ENCODE measurements around the gene TCERG1L. TPM values are rescaled to one million over a fixed set of nuclear protein-coding genes. Genes with fewer than 3 reads are reported as not detected.

Gene TCERG1L
- total RNA-seq, 1 experiment from 2014 or later: not detected

DNA sequence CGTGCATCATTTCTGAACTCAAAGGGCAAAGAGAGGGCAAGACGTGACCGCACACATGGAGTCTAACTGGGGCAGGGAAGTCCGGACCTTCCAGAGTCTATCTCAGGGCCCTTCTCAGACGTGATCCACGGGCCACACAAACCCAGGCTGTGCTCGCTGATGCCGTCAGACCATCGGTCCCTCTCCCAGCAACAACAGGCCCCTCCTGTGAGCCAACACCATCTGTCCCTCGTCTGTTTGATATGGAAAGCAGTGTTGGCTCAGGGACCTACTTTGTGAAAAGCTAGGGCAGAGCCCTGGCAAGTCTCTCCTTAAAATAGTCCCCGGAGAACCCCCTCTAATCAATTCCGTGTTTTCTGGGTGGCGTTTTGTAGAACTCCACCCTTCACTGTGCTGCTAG is 208.8 kb downstream of the TCERG1L start:
- in situ Hi-C loops (cut with HindIII; ENCODE audit: low pct_unique_long_range_greater_than_20kb, low sequenced_read_pairs): no loop called here
- TF ChIP-seq, protein P1, sequence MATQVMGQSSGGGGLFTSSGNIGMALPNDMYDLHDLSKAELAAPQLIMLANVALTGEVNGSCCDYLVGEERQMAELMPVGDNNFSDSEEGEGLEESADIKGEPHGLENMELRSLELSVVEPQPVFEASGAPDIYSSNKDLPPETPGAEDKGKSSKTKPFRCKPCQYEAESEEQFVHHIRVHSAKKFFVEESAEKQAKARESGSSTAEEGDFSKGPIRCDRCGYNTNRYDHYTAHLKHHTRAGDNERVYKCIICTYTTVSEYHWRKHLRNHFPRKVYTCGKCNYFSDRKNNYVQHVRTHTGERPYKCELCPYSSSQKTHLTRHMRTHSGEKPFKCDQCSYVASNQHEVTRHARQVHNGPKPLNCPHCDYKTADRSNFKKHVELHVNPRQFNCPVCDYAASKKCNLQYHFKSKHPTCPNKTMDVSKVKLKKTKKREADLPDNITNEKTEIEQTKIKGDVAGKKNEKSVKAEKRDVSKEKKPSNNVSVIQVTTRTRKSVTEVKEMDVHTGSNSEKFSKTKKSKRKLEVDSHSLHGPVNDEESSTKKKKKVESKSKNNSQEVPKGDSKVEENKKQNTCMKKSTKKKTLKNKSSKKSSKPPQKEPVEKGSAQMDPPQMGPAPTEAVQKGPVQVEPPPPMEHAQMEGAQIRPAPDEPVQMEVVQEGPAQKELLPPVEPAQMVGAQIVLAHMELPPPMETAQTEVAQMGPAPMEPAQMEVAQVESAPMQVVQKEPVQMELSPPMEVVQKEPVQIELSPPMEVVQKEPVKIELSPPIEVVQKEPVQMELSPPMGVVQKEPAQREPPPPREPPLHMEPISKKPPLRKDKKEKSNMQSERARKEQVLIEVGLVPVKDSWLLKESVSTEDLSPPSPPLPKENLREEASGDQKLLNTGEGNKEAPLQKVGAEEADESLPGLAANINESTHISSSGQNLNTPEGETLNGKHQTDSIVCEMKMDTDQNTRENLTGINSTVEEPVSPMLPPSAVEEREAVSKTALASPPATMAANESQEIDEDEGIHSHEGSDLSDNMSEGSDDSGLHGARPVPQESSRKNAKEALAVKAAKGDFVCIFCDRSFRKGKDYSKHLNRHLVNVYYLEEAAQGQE (IDR thresholded peaks at IDR 0.05; ENCODE audit: insufficient read depth in 1 of 2, low read depth in 2 of 2, low read length in 1 of 2): no peak
- no peak for TF ChIP-seq POLR2AphosphoS5 (IDR thresholded peaks at IDR 0.05; ENCODE audit: low read depth, low read length)
- no peak for TF ChIP-seq TCF7L2 (IDR thresholded peaks at IDR 0.05; ENCODE audit: low read depth, low read length)
- TF ChIP-seq SIN3A (IDR thresholded peaks at IDR 0.05; ENCODE audit: borderline replicate concordance, insufficient read depth, low read depth, low read length): no peak
- TF ChIP-seq, protein P2, sequence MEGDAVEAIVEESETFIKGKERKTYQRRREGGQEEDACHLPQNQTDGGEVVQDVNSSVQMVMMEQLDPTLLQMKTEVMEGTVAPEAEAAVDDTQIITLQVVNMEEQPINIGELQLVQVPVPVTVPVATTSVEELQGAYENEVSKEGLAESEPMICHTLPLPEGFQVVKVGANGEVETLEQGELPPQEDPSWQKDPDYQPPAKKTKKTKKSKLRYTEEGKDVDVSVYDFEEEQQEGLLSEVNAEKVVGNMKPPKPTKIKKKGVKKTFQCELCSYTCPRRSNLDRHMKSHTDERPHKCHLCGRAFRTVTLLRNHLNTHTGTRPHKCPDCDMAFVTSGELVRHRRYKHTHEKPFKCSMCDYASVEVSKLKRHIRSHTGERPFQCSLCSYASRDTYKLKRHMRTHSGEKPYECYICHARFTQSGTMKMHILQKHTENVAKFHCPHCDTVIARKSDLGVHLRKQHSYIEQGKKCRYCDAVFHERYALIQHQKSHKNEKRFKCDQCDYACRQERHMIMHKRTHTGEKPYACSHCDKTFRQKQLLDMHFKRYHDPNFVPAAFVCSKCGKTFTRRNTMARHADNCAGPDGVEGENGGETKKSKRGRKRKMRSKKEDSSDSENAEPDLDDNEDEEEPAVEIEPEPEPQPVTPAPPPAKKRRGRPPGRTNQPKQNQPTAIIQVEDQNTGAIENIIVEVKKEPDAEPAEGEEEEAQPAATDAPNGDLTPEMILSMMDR (IDR thresholded peaks at IDR 0.05): no peak
- no TSS peak for BruUV-seq (replicated peaks)
- Histone ChIP-seq H3K27me3 (ENCODE audit: control insufficient read depth, insufficient read depth, low read length) (no peaks in the 10 kb centered on the region), H3K9me3 (ENCODE audit: control insufficient read depth, insufficient read depth, low read depth, low read length) (no peaks in the 10 kb centered on the region), H3K27ac (ENCODE audit: low read length) (no peak overlapping the region), H3K4me1 (ENCODE audit: control insufficient read depth, insufficient read depth, low read length) (no peaks in the 10 kb centered on the region), H3K4me3 (ENCODE audit: low read depth in 2 of 2, low read length in 2 of 2) (no peak overlapping the region), H3K36me3 (ENCODE audit: control insufficient read depth, insufficient read depth, low read length) (no peaks in the 10 kb centered on the region)
- DNase-seq (ENCODE audit: low read depth, low spot score) (no peak), ATAC-seq (no peak)
- intact Hi-C loops (cut with micrococcal nuclease; ENCODE audit: unreplicated experiment): no loop called here
- CTCF ChIA-PET: no interaction called here
- POLR2A ChIA-PET: no interaction called here

DNA sequence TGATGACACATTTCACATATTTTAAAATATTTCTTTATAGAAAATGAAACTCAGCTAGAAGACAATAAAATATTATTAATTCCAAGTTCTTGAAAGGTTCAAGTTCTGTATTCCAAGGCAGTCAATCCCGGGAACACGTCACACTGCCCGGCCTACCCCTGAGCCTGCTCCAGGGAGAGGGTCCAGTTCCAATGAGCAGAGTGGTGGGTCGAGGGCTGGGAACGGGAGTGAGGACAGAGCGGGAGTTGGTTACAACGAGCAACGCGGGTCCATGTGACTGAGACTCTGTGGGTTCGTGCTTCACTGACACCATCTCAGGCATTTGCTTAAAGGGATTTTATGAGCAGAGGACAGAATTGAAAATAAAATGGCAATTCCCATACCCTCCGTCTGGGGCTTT is 209.4 kb downstream of the TCERG1L start:
- no peak for ATAC-seq
- CTCF ChIA-PET: no interaction called here

More for the DNA sequence above, 209.4 kb downstream of the TCERG1L start:
- BruUV-seq (replicated peaks): no TSS peak
- intact Hi-C loops (cut with micrococcal nuclease; ENCODE audit: unreplicated experiment): no loop called here
- Histone ChIP-seq H3K4me1 (ENCODE audit: control insufficient read depth, insufficient read depth, low read length) (no peaks in the 10 kb centered on the region), H3K27ac (ENCODE audit: low read length) (no peak overlapping the region), H3K36me3 (ENCODE audit: control insufficient read depth, insufficient read depth, low read length) (no peaks in the 10 kb centered on the region), H3K4me3 (ENCODE audit: low read depth in 2 of 2, low read length in 2 of 2) (no peak overlapping the region), H3K9me3 (ENCODE audit: control insufficient read depth, insufficient read depth, low read depth, low read length) (no peaks in the 10 kb centered on the region), H3K27me3 (ENCODE audit: control insufficient read depth, insufficient read depth, low read length) (no peaks in the 10 kb centered on the region)
- TF ChIP-seq POLR2AphosphoS5 (IDR thresholded peaks at IDR 0.05; ENCODE audit: low read depth, low read length): no peak
- TF ChIP-seq, protein P2 (IDR thresholded peaks at IDR 0.05): no peak
- TF ChIP-seq, protein P1 (IDR thresholded peaks at IDR 0.05; ENCODE audit: insufficient read depth in 1 of 2, low read depth in 2 of 2, low read length in 1 of 2): no peak
- TF ChIP-seq TCF7L2 (IDR thresholded peaks at IDR 0.05; ENCODE audit: low read depth, low read length): no peak
- no peak for TF ChIP-seq SIN3A (IDR thresholded peaks at IDR 0.05; ENCODE audit: borderline replicate concordance, insufficient read depth, low read depth, low read length)
- POLR2A ChIA-PET: no interaction called here
- in situ Hi-C loops (cut with HindIII; ENCODE audit: low pct_unique_long_range_greater_than_20kb, low sequenced_read_pairs): no loop called here
- no peak for DNase-seq (ENCODE audit: low read depth, low spot score)

Data from Panc1 (cell line).